Loucy (cell line): ENCODE data around the gene EIF2D.

Experiments
- H2AFZ ChIP-seq: fragments of 200-600 bp; sonication (generic); 2 replicates; pipeline ENCODE4 v1.6.0; 2016; ENCODE audit warnings: antibody characterized with exemption, mild to moderate bottlenecking, low read length, moderate library complexity
- H3F3A ChIP-seq: fragments of 200-600 bp; 2 replicates; pipeline ENCODE4 v1.6.0; 2016; ENCODE audit warnings: antibody characterized with exemption, low read depth, mild to moderate bottlenecking
- H3K27me3 ChIP-seq: fragments of 200-600 bp; sonication (generic); 2 replicates; pipeline ENCODE4 v1.6.1; 2014; ENCODE audit warnings: low read length, mild to moderate bottlenecking; ENCODE audit not compliant: insufficient read depth, poor library complexity, severe bottlenecking
- H3K36me3 ChIP-seq: fragments of 200-600 bp; sonication (generic); 2 replicates; pipeline ENCODE4 v1.6.1; 2016; ENCODE audit warnings: low read length; ENCODE audit not compliant: insufficient read depth
- H3K4me1 ChIP-seq: fragments of 200-600 bp; sonication (generic); 2 replicates; pipeline ENCODE4 v1.5.1; 2014; ENCODE audit warnings: low read length, mild to moderate bottlenecking; ENCODE audit not compliant: insufficient read depth, poor library complexity, severe bottlenecking
- H3K4me2 ChIP-seq: fragments of 200-600 bp; sonication (generic); 2 replicates; pipeline ENCODE4 v1.6.0; 2014; ENCODE audit warnings: antibody characterized with exemption, low read length, low read depth, mild to moderate bottlenecking; ENCODE audit not compliant: poor library complexity, severe bottlenecking
- H3K4me3 ChIP-seq: fragments of 200-600 bp; sonication (generic); 2 replicates; pipeline ENCODE4 v1.5.1; 2014; ENCODE audit warnings: low read length, mild to moderate bottlenecking, mixed read lengths; ENCODE audit not compliant: poor library complexity, severe bottlenecking
- H3K79me2 ChIP-seq: fragments of 200-600 bp; sonication (generic); 2 replicates; pipeline ENCODE4 v1.6.1; 2014; ENCODE audit warnings: low read length; ENCODE audit not compliant: insufficient read depth
- H3K9ac ChIP-seq: fragments of 200-600 bp; sonication (generic); 2 replicates; pipeline ENCODE4 v1.6.0; 2014; ENCODE audit warnings: mild to moderate bottlenecking, low read depth, low read length, moderate library complexity; ENCODE audit not compliant: poor library complexity, severe bottlenecking
- H3K9me2 ChIP-seq: fragments of 200-600 bp; sonication (generic); replicated peaks from 2 replicates; pipeline ENCODE4 v1.6.1; 2016; ENCODE audit warnings: low read depth, low read length, mixed read lengths
- H3K9me3 ChIP-seq: fragments of 200-600 bp; sonication (generic); 2 replicates; pipeline ENCODE4 v1.6.1; 2014; ENCODE audit warnings: mild to moderate bottlenecking, antibody characterized with exemption, low read length, low read depth; ENCODE audit not compliant: insufficient read depth
- H4K20me1 ChIP-seq: fragments of 200-600 bp; sonication (generic); 2 replicates; pipeline ENCODE4 v1.6.0; 2014; ENCODE audit warnings: antibody characterized with exemption, low read length, mild to moderate bottlenecking; ENCODE audit not compliant: insufficient read depth, poor library complexity, severe bottlenecking
- EZH2phosphoT487 ChIP-seq: fragments of 200-600 bp; IDR thresholded peaks from 2 replicates; pipeline ENCODE4 v1.6.1; 2018; ENCODE audit warnings: antibody characterized with exemption, mild to moderate bottlenecking, moderate library complexity, borderline replicate concordance
- TF ChIP-seq, protein P1 (sequence below): fragments of 200-600 bp; sonication (generic); conservative IDR thresholded peaks from 2 replicates; pipeline ENCODE4 v1.5.1; 2014; ENCODE audit warnings: mild to moderate bottlenecking, antibody characterized with exemption, low read length

The EIF2D gene

DNA sequence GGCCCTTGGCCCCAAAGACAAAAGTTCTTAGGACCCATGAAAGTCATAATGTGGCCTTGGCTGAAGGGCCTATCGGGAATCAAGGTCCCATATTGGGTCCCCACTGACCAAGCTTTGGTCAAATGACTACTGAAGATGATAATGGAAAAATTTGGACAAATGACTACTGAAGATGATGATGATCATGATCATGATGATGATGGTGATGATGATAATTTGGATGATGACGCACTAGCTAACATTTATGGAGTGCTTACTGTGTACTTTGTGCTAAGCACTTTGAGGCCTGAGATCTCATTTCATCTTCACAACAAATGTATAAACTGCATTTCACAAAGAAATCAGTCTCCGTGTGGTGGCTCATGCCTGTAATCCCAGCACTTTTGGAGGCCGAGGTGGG lies 39.4 kb downstream of the EIF2D start:
- Histone ChIP-seq H4K20me1 (peaks cover 75% of the 10 kb centered on the region), H3F3A (no peaks in the 10 kb centered on the region), H3K27me3 (no peaks in the 10 kb centered on the region), H3K4me2 (no peak overlapping the region), H3K4me3 (no peak overlapping the region), H3K4me1 (peaks cover 50% of the 10 kb centered on the region), H3K36me3 (peaks cover 69% of the 10 kb centered on the region), H3K79me2 (peaks cover 100% of the 10 kb centered on the region), H3K9me2 (no peaks in the 10 kb centered on the region), H3K9me3 (no peaks in the 10 kb centered on the region), H3K9ac (no peak overlapping the region), H2AFZ (no peak overlapping the region)
- TF ChIP-seq, protein P1, sequence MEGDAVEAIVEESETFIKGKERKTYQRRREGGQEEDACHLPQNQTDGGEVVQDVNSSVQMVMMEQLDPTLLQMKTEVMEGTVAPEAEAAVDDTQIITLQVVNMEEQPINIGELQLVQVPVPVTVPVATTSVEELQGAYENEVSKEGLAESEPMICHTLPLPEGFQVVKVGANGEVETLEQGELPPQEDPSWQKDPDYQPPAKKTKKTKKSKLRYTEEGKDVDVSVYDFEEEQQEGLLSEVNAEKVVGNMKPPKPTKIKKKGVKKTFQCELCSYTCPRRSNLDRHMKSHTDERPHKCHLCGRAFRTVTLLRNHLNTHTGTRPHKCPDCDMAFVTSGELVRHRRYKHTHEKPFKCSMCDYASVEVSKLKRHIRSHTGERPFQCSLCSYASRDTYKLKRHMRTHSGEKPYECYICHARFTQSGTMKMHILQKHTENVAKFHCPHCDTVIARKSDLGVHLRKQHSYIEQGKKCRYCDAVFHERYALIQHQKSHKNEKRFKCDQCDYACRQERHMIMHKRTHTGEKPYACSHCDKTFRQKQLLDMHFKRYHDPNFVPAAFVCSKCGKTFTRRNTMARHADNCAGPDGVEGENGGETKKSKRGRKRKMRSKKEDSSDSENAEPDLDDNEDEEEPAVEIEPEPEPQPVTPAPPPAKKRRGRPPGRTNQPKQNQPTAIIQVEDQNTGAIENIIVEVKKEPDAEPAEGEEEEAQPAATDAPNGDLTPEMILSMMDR, result no peak
- no peak for TF ChIP-seq EZH2phosphoT487

DNA sequence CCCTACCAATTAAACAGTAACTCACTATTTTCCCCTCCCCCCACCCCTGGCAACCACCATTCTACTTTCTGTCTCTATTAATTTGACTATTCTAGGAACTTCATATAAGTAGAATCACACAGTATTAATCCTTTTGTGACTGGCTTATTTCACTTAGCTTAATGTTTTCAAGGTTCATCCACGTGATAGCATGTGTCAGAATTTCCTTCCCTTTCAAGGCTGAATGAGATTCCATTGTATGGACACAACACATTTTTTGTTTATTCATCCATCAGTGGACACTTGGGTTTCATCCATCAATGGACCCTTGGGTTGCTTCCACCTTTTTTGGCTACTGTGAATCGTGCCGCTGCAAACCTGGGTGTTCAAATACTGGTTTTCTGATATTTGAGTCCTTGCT lies 41.7 kb downstream of the EIF2D start:
- Histone ChIP-seq H3K9me2 (no peaks in the 10 kb centered on the region), H3K4me2 (no peak overlapping the region), H3K27me3 (no peaks in the 10 kb centered on the region), H4K20me1 (peaks cover 81% of the 10 kb centered on the region), H3K4me1 (peaks cover 64% of the 10 kb centered on the region), H3F3A (no peaks in the 10 kb centered on the region), H3K36me3 (peaks cover 72% of the 10 kb centered on the region), H3K9me3 (no peaks in the 10 kb centered on the region), H3K9ac (no peak overlapping the region), H3K79me2 (peaks cover 100% of the 10 kb centered on the region), H2AFZ (no peak overlapping the region), H3K4me3 (no peak overlapping the region)
- TF ChIP-seq, protein P1, result no peak
- TF ChIP-seq EZH2phosphoT487, result no peak

DNA sequence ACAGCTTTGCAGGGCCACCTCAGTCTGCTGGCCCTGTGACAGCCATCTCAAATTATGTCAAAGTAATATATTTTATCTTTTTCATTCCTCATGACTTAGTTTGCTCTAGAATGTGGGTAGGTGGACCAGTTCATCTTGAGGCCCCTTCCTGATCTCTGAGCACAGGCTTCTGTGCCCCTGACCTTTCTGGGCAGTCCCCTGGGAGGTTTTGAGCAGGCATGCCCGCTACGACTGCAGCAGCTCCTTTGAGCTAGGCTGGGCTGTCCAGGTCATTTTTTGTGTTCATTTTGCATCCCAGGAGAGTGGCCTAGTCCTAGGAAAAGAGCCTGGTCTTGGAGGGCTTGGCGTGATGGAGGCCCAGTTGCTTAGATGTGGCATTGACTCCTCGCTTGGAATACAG lies 42.7 kb downstream of the EIF2D start:
- Histone ChIP-seq H3K9me3 (no peaks in the 10 kb centered on the region), H3K9ac (no peak overlapping the region), H3K4me2 (no peak overlapping the region), H3K27me3 (no peaks in the 10 kb centered on the region), H2AFZ (no peak overlapping the region), H3F3A (no peaks in the 10 kb centered on the region), H3K36me3 (peaks cover 73% of the 10 kb centered on the region), H3K79me2 (peaks cover 100% of the 10 kb centered on the region), H4K20me1 (peaks cover 81% of the 10 kb centered on the region), H3K9me2 (no peaks in the 10 kb centered on the region), H3K4me3 (no peak overlapping the region), H3K4me1 (peaks cover 64% of the 10 kb centered on the region)
- TF ChIP-seq EZH2phosphoT487, result no peak

DNA sequence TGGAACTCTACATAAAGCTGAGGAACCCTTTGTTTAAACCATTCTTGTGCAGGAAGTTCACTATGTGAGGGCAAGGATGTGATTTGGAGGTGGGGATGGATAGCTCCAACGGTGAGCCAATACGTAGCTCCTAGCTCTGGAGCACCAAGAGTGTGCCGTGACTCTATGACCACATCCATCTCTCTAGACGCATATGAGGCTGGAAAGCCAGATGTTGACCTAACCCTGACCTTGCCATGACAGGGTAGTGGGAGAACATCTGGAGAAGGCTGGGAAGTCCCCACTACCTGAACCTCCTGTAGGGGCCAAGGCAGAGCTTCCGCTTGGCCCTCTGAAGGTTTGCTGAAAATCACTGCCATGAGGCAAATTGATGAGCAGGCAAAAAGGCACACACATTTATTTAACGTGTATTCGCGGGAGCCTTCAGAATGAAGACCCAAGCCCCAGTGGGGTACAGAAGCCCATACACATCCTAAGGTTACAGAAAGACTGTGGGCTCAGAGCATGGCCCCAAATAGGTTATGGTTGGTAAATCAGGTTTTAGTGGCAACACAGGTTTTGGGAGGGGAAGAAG lies 43.4 kb downstream of the EIF2D start:
- Histone ChIP-seq H3K36me3 (peaks cover 68% of the 10 kb centered on the region), H4K20me1 (peaks cover 82% of the 10 kb centered on the region), H3K9me3 (no peaks in the 10 kb centered on the region), H3K4me2 (no peak overlapping the region), H3K4me3 (no peak overlapping the region), H3K9ac (no peak overlapping the region), H3K27me3 (no peaks in the 10 kb centered on the region), H2AFZ (no peak overlapping the region), H3F3A (no peaks in the 10 kb centered on the region), H3K4me1 (peaks cover 64% of the 10 kb centered on the region), H3K79me2 (peaks cover 100% of the 10 kb centered on the region), H3K9me2 (no peaks in the 10 kb centered on the region)
- no peak for TF ChIP-seq EZH2phosphoT487
- TF ChIP-seq, protein P1, result no peak
